Hematopoietic multipotent progenitor cell treated with erythropoietin and hydrocortisone succinate and interleukin-3 and kit ligand, for 17 days (in vitro differentiated cells): ENCODE data around the gene ITGB8.
"Not testable (repeated sequence)": the region's sequence is repeated elsewhere in the genome, so short reads cannot be mapped to it uniquely, and the experiment has no call there.

ENCODE experiments used
- DNase-seq: peaks from one replicate; pipeline ENCODE4 v3.0.0-alpha.2; 2015; ENCODE audit warnings: low spot score

The ITGB8 gene

DNA sequence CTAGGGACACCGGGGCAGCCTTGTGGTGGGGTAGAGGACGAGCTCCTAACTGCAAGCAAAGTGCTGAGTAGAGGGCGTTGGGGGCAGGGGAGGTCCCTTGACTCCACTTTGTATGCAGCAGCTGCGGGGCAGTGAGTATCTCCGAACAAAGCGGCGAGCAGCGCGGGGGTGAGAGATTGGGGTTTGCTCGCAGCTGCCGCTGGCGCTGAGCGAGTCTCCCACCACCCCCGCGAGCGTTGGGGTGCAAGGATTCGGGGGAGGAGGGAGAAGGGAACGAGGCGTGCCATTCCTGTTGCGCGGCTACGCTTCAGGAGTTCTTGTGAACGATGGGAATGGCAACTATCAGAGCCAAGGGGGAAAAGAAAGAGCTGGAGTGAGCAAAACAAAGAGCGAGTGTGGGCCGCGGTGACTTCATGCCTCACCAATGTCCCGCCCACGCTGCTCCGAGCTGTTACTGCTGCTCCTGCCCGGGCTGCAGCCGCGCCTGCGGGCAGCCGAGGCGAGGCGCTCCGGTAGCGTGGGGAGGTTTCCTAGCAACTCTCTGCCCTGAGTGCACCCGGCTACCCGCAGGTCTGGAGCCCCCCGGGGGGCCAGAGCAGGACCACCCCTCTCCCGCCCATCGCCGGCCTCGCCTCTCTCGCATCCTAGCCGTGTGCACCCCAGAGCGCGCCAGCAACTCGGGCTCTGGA, at the start of gene ITGB8:
Gene ITGB8 (plus strand): TSS at position 662 of the 689 bp plus-strand sequence. CDS start 907 bp downstream, outside the sequence.
- no peak for DNase-seq

GRCh38 chr7:20282959-20283358, 47.7 kb upstream of the ITGB8 start:
- DNase-seq: no peak

DNA sequence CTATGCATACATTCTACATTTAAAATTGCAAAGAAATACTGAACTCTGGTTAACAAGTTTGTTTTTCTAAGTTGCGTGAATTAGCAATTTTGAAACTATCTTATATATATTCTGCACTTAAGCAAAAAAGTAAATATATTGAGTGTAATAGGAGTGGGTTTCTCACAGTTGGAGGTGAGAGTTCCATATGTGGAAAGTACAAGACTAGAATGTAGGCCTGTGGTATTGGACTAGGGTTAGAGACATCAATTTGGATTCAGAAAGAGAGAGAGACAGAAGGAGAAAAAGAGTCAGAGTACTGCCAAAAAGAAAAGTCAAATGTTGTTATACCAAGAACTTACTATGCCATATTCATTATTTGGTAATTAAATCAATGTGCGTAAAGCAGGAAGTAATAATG, 47.3 kb upstream of the ITGB8 start:
- DNase-seq: no peak

DNA sequence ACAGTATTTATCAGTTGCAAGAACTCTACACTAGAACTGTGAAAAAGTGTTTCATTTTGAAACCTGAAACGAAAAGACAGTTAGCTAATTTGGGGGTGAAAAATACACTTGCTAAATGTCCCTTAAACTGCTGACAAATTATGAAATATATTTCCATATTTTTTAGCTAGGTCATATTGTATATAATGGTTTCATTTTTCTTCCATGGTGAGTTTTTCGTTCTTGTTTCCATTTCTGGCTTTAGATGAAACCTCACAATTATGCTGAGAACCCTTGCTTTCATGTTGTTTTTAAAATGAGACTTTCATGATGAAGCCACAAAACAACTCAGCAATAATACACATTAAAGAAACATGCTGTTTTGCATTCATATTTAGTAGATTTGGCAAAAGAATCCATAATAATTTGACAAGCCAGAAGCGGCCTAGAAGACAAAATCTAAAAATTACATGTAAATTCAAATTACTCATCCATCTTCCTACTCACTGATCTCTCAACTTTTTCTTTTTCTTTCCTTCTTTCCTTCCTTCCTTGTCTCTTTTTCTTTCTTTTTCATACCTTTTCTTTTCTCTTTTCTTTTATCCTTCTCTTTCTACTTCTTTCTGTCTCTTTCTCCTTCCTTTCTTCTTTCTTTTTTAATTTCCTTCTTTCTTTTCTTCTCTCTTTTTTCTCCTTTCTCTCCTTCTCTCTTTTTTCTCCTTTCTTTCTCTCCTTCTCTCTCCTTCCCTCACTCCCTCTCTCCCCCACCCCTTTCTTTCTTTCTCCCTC, 46.5 kb upstream of the ITGB8 start:
- DNase-seq: no peak

DNA sequence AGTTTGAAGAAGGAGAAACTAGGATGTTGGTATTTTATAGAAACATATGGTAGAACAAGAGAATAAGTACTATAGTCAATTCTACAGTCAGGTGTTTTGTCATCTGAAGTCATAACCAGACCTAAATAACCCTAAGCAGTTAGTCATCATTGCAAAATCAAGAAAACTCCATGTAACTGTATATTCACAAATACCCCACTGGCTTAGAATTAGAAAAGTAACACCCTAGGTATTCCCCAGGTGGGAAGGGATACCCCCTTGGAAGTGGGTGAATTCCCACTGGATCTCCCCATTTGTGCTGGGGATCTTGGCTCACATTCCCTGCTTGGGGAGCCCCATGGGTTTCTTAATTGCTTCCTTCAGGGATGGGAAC, 45.9 kb upstream of the ITGB8 start:
- no peak for DNase-seq

- DNase-seq: no peak
Measured at GRCh38 chr7:20287317-20287716, 43.4 kb upstream of the ITGB8 start.

DNA sequence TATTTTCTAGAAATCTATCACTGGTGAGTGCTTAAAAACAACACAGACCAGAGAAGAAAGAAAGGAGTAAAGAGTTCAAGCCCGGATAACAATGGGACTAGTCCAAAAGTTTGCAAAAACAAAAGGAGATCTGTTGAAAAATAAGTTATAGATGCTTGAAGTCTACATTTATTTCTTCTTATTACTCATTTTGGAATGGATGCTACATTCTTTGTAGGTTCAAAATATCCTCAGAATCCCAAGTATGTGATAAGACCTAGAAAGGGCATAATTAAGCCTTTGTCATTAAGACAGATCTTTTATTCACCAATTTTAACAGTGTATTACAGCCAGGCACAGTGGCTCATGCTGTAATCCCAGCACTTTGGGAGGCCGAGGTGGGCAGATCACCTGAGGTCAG, 42.7 kb upstream of the ITGB8 start:
- no peak for DNase-seq

- DNase-seq: no peak
Measured at GRCh38 chr7:20290505-20291111, 40.1 kb upstream of the ITGB8 start.

DNA sequence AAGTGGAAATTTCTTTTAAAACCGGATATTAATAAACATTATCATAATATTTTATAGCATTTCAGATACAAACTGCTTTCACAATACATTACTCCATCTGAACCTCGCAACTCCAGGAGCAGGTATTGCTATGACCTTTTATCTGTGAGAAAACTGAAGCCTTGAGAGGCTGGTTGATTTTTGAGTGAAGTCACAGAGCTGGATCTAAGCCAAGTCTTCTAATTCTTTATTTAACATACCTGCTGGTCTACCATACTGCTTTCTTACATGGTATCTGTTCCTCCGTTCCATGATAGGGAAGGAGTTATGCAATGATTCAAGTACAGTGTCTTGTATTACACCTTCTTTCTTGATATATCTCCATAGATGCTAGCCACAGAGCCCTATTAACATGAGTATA, 37.4 kb upstream of the ITGB8 start:
- no peak for DNase-seq

DNA sequence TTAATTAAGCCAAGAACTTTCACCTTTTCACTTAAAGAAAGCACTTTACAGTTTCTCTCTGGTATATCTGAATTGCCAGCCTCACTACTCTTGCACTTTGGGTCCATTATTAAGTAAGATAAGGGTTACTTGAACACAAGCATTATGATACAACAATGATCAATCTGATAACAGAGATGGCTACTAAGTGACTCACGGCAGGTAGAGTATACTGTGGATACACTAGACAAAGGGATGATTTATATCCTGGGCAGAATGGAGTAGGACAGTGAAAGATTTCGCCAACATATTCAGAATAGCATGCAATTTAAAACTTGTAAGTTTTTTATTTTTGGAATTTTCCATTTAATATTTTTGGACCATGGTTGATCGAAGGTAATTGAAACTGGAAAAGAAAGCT, 34.3 kb upstream of the ITGB8 start:
- no peak for DNase-seq

DNA sequence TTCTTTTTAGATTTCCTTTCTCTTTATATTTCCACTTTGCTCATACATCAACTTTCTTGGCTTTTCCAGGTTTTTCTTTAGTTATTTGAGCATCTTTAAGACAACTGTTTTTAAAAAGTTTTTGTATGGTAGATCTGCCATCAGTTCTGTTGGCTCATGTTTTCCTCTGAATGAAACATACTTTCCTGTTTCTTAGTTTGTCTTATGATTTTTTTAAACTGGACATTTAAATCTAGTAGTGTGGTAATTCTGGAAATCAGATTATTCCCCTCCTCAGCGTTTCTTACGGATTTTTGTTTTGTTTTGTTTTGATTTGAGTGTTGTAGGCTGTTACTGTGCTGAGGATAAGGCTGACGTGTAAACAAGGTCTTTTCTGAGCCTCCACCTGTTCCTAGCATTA, 33.8 kb upstream of the ITGB8 start:
- DNase-seq: no peak

DNA sequence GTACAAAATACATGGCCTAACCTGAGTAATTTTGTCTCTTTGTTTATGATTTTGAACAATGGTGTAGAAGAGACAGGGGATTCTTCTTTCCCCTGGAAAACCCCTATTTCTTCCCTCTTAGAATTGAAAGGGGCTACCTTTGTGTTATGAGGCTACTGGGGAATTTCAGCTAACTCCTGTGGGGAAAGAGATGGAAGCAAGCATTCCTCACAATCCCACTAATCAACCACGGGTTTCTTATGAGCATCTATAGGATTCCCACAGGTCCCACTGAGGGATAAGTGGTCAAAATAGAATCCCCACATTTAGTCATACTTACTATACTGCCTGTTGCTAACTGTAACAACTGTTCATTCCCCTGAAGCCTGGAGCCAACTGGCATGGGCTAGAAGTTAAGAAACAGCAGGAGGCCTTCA, 32.2 kb upstream of the ITGB8 start:
- no peak for DNase-seq

DNA sequence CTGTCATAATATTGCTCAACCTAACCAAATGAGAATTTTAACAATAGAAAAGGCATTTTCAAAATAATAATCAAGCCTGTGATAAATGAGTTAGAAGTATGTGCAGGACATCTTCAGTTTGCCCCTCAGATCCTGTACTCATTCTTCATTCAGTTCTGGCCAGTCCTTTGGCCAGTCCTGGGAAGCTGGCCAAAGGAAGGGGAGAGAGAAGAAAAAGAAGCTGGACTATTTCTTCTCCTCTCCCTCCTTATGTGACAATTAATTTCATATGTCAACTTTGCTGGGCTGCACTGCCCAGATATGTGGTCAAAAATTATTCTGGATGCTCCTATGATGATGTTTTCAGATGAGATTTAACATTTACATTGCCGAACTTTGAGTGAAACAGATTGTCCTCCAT, 31.6 kb upstream of the ITGB8 start:
- DNase-seq: no peak

- no peak for DNase-seq
Measured at GRCh38 chr7:20299647-20300312, 30.9 kb upstream of the ITGB8 start.

GRCh38 chr7:20301311-20301939, 29.3 kb upstream of the ITGB8 start:
- no peak for DNase-seq

DNA sequence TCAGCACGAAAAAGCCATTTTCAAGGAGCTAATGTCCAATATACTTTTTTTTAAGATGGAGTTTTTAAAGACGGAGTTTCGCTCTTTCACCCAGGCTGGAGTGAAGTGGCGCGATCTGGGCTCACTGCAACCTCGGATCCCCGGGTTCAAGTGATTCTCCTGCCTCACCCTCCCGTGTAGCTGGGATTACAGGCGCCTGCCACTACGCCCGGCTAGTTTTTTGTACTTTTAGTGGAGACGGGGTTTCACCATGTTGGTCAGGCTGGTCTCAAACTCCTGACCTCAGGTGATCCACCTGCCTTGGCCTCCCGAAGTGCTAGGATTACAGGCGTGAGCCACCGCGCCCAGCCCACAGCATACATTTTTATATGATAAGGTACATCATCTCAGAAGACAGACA, 28.4 kb upstream of the ITGB8 start:
- not testable (repeated sequence) for DNase-seq

DNA sequence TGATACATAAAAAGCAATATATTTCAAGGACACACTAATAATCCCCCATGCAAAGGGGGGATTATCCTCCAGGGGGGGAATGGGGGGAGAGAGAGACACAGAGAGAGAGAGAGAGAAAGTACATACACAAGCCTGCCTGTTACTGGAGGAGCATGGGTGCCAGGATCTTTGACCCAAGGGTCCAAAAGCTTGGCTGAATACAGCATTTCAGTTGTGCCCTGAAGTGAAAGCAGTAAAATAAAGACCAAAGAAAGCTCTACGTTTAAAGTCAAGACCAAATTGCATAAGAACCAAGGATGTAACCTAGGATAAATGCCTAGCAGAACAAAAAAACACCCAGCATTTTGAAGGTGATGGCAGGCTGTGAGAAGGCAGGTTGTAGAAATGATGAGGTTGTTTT, 27.8 kb upstream of the ITGB8 start:
- no peak for DNase-seq

DNA sequence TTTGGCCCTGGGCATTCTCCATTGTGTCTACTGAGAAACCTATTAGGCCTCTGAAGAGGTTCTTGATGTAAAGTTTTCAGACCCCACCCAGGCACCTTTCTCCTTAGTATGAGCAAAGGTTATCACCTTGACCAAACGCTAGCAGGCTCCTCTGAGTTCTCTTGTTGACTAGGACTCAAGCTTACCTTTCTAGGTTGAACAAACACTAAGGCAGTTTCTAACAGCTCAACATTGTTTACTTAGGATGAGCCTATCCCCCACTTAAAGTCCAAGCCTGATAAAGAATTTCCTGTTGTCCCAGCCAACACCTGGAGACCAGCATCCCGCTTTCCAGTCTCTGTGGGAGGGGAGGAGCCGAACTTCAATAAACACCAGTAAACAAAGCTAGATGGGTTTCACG, 26.3 kb upstream of the ITGB8 start:
- DNase-seq: no peak

DNA sequence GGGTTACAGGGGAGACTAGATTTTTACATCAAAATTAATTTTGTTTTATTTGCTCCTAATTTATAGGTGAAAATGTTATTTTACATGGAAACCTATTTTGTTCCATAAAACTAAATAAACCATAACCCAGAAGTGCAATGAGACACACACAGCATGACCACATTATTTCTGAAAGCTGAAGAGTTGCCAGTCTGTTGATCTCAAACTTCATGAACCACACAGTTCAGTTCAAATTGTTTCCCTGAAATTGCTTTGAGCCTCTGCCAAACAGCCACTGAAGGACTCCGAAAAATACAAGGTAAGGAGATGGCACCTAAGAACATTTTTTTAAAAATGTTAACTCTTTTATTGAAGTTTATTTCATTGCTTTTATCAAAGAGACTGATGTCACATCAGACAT, 25.0 kb upstream of the ITGB8 start:
- DNase-seq: no peak

DNA sequence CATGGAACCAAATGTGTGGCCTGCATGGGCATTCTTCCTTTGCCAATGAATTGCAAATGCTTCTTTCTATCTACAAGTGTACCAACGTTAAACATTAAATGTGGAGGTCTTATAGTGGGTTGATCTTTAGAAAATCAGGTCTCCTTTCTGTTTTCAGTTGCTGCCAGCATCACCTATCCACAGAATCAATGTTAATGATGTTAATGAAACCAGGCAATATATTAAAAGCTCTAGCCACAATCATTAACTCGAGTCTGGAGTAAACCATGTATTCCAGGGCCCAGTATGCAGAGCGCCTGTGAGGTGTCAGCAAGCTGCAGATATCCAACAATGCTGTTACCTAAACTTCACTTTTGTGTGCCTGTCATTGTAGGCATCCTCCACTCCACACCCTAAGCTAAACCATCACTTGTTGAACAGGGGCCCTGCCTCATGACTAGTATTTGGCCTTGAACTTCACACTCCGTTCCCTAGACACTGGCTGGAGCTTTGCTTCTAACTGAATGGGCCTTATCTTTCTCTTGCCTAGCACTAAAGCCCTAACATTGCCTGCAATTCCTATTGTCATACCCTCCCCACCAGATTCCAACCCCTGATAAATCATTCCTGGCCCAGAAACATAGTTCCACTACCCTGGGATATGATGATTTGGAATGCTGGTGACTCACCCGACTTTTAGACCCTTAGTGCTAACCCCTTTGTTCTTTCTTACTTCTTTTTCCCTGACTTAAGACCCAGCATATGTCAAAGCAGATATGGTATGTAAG, 24.3 kb upstream of the ITGB8 start:
- no peak for DNase-seq

- no peak for DNase-seq
Measured at GRCh38 chr7:20307119-20307518, 23.6 kb upstream of the ITGB8 start.

DNA sequence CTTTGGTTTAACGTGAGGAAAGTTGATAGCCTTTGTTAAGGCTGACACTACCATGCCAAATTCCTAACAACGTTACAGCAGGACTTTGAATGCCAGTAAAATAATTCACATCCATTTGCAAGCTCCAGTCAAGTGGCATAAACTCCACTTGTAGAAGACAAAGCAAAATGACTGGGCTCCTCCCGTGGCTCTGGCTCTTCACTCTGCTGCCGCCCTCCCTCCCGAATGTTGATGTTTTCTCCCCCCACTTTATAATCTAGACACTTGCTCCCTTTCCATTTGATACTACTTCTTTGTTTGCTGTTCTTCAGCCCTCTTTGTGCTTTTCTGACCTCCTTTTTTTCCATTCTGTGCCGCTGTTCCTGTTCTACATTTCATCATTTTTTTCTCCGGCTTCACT, 22.8 kb upstream of the ITGB8 start:
- no peak for DNase-seq
